ENCODE data around the gene KCNG3. TPM values are rescaled to one million over a fixed set of nuclear protein-coding genes. Genes with fewer than 3 reads are reported as not detected.

Gene KCNG3
- polyA plus RNA-seq, 3 donors = not detected

DNA sequence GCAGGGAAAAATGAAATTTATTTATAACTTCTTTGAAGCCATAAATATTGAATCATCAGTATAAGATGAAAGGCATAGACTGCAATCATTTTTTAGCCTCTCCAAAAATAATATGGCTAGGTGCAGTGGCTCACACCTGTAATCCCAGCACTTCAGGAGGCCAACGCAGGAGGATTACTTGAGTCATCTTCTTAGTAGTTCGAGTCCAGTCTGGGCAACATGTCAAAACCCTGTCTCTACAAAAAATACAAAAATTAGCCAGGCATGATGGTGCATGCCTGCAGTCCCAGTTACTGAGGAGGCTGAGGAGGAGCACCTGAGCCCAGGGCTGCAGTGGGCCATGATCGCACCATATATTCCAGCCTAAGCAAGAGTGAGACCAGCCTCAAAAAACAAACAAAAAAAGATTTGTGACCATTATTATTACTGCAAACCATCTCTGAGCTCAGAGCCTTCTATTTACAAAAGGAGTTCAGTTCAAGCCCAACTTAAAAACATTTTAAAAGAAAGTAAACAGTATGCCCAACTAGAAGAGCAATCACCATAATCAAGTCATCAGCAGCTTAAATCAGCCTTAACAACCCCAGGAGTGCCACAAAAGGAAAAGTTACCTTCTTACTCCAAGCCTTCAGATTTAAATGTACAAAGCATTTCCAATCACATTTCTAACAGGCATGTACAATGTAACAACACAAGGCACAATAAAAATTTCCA is 37.5 kb downstream of the KCNG3 start:
- H3K4me1 Mint-ChIP-seq = no peaks in the 10 kb centered on the region
- no peak overlapping the region for H2AFZ ChIP-seq (ENCODE audit: insufficient read depth, low read depth, low read length, poor library complexity, severe bottlenecking)

DNA sequence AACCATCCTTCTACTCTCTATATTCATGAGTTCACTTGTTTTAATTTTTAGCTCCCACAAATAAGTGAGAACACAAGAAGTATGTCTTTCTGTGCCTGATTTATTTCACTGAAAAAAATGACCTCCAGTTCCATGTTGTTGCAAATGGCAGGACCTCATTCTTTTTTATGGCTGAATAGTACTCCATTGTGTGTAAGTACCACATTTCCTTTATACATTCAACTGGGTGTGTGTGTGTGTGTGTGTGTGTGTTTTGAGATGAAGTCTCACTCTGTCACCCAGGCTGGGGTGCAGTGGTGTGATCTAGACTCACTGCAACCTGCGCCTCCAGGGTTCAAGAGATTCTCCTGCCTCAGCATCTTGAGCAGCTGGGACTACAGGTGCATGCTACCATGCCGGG is 41.2 kb downstream of the KCNG3 start:
- Histone ChIP-seq H4K20me1 (ENCODE audit: insufficient read depth, low read length) (no peaks in the 10 kb centered on the region), H3K27ac (ENCODE audit: low read depth in 1 of 2, low read length in 2 of 2) (no peak overlapping the region), H3K79me2 (ENCODE audit: insufficient read depth, low read length) (no peaks in the 10 kb centered on the region), H3K4me2 (replicated peaks; ENCODE audit: extremely low read depth, low read length, poor library complexity, severe bottlenecking) (no peak overlapping the region), H3K4me1 (ENCODE audit: control insufficient read depth in 1 of 2, insufficient read depth in 2 of 2, low read length in 2 of 2) (no peaks in the 10 kb centered on the region), H3K9ac (ENCODE audit: insufficient read depth, low read length, poor library complexity, severe bottlenecking) (no peak overlapping the region), H3K27me3 (ENCODE audit: control insufficient read depth in 2 of 2, insufficient read depth in 2 of 2, low read length in 2 of 2) (no peaks in the 10 kb centered on the region), H3K4me3 (replicated peaks in 1 of 3; ENCODE audit: low read depth in 2 of 3, low read length in 3 of 3) (no peak overlapping the region), H3K9me3 (replicated peaks in 1 of 2; ENCODE audit: control insufficient read depth in 1 of 2, insufficient read depth in 1 of 2, low read length in 2 of 2) (no peaks in the 10 kb centered on the region), H3K36me3 (replicated peaks in 1 of 2; ENCODE audit: control insufficient read depth in 1 of 2, insufficient read depth in 2 of 2, low read length in 2 of 2) (no peaks in the 10 kb centered on the region), H2AFZ (ENCODE audit: insufficient read depth, low read depth, low read length, poor library complexity, severe bottlenecking) (no peak overlapping the region)
- Mint-ChIP-seq H3K9me3 (peaks cover 0 to 4% (median 2%) of the 10 kb centered on the region in 7 donors), H3K27ac (no peak overlapping the region), H3K36me3 (no peaks in the 10 kb centered on the region), H3K4me3 (no peak overlapping the region), H3K27me3 (ENCODE audit: low read depth in 3 of 3) (peaks cover 0 to 6% (median 3%) of the 10 kb centered on the region in 3 donors), H3K4me1 (no peaks in the 10 kb centered on the region)
- intact Hi-C loops (cut with micrococcal nuclease) = no loop called here
- 60% methylated on average over 1 of the region's 2 CpGs for WGBS (ENCODE audit: insufficient coverage)
- TF ChIP-seq, protein P1, sequence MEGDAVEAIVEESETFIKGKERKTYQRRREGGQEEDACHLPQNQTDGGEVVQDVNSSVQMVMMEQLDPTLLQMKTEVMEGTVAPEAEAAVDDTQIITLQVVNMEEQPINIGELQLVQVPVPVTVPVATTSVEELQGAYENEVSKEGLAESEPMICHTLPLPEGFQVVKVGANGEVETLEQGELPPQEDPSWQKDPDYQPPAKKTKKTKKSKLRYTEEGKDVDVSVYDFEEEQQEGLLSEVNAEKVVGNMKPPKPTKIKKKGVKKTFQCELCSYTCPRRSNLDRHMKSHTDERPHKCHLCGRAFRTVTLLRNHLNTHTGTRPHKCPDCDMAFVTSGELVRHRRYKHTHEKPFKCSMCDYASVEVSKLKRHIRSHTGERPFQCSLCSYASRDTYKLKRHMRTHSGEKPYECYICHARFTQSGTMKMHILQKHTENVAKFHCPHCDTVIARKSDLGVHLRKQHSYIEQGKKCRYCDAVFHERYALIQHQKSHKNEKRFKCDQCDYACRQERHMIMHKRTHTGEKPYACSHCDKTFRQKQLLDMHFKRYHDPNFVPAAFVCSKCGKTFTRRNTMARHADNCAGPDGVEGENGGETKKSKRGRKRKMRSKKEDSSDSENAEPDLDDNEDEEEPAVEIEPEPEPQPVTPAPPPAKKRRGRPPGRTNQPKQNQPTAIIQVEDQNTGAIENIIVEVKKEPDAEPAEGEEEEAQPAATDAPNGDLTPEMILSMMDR (IDR thresholded peaks at IDR 0.05) = no peak
- no peak for DNase-seq

More for the DNA sequence above, 37.5 kb downstream of the KCNG3 start:
- Mint-ChIP-seq H3K27ac (no peak overlapping the region), H3K36me3 (no peaks in the 10 kb centered on the region), H3K27me3 (ENCODE audit: low read depth in 3 of 3) (peaks cover 5 to 13% (median 8%) of the 10 kb centered on the region in 3 donors), H3K9me3 (peaks cover 0 to 4% (median 0%) of the 10 kb centered on the region in 7 donors), H3K4me3 (no peak overlapping the region)
- H3K4me2 ChIP-seq (replicated peaks; ENCODE audit: extremely low read depth, low read length, poor library complexity, severe bottlenecking) = no peak overlapping the region
- H3K4me3 ChIP-seq (replicated peaks in 1 of 3; ENCODE audit: low read depth in 2 of 3, low read length in 3 of 3) = no peak overlapping the region
- H3K27me3 ChIP-seq (ENCODE audit: control insufficient read depth in 2 of 2, insufficient read depth in 2 of 2, low read length in 2 of 2) = no peaks in the 10 kb centered on the region
- no peaks in the 10 kb centered on the region for H3K36me3 ChIP-seq (replicated peaks in 1 of 2; ENCODE audit: control insufficient read depth in 1 of 2, insufficient read depth in 2 of 2, low read length in 2 of 2)
- no CpG with 5 or more reads among the region's 3 CpGs for WGBS (ENCODE audit: insufficient coverage)
- no peak for DNase-seq
- TF ChIP-seq, protein P1 (IDR thresholded peaks at IDR 0.05) = no peak
- no peaks in the 10 kb centered on the region for H3K79me2 ChIP-seq (ENCODE audit: insufficient read depth, low read length)
- H3K27ac ChIP-seq (ENCODE audit: low read depth in 1 of 2, low read length in 2 of 2) = no peak overlapping the region
- intact Hi-C loops (cut with micrococcal nuclease) = no loop called here
- no peaks in the 10 kb centered on the region for H4K20me1 ChIP-seq (ENCODE audit: insufficient read depth, low read length)
- H3K9me3 ChIP-seq (replicated peaks in 1 of 2; ENCODE audit: control insufficient read depth in 1 of 2, insufficient read depth in 1 of 2, low read length in 2 of 2) = no peaks in the 10 kb centered on the region
- no peaks in the 10 kb centered on the region for H3K4me1 ChIP-seq (ENCODE audit: control insufficient read depth in 1 of 2, insufficient read depth in 2 of 2, low read length in 2 of 2)
- no peak overlapping the region for H3K9ac ChIP-seq (ENCODE audit: insufficient read depth, low read length, poor library complexity, severe bottlenecking)
